ENCODE measurements around the gene NTHL1. TPM values are rescaled to one million over a fixed set of nuclear protein-coding genes. Genes with fewer than 3 reads are reported as not detected.

The NTHL1 gene
- total RNA-seq, 1 experiment from 2014 or later = 47.3 TPM

DNA sequence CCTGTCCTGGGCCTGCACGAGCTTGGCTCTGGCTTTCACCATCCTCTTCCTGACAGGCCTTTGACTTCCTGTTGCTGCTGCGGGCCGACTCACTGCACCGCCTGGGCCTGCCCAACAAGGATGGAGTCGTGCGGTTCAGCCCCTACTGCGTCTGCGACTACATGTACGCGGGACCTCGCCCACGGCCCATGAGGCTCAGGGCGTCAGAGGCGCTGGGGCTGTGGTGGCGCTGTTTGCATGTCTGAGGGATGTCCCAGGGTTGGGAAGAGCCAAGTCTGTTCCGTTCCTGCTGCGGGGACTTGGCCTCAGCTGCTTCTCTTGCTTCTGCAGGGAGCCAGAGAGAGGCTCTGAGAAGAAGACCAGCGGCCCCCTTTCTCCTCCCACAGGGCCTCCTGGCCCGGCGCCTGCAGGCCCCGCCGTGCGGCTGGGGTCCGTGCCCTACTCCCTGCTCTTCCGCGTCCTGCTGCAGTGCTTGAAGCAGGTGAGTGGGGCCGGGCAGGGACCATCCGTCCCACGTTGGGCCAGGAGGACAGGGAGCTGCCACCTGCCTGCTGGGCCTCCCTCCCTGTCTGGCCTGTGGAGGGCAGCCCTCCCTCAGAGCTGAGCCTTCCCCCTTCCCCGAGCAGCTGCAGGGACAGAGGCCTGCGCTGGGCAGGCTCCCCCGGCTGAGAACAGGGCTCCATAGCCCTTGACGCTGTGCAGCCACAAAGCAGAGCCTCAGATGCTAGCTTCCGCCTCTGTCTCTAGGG lies 24.0 kb upstream of the NTHL1 start:
- ChIA-PET POLR2A (ENCODE audit: unreplicated experiment) (no interaction called here), CTCF (interaction anchor here (1.0 kb wide), 1 partner anchor 49 kb away, joined by 9 read pairs; no protein-coding TSS in a partner anchor)
- Histone ChIP-seq H3K36me3 (ENCODE audit: low read depth) (no peaks in the 10 kb centered on the region), H3F3A (ENCODE audit: insufficient read depth, low read depth) (no peaks in the 10 kb centered on the region), H3K79me2 (ENCODE audit: low read depth) (no peaks in the 10 kb centered on the region), H3K4me2 (no peak overlapping the region), H4K20me1 (ENCODE audit: insufficient read depth) (no peaks in the 10 kb centered on the region), H3K27me3 (ENCODE audit: insufficient read depth, low read depth) (no peaks in the 10 kb centered on the region), H3K9me2 (ENCODE audit: insufficient read depth) (no peaks in the 10 kb centered on the region), H3K27ac (no peak overlapping the region), H3K4me3 (no peak overlapping the region), H3K9me3 (ENCODE audit: insufficient read depth, low read depth) (no peaks in the 10 kb centered on the region), H3K4me1 (replicated peaks; ENCODE audit: insufficient read depth) (no peaks in the 10 kb centered on the region), H2AFZ (no peak overlapping the region)
- intact Hi-C loops (cut with micrococcal nuclease; ENCODE audit: unreplicated experiment) = no loop called here
- no peak for DNase-seq
- BruUV-seq (replicated peaks) = no TSS peak
- TF ChIP-seq, protein P1, sequence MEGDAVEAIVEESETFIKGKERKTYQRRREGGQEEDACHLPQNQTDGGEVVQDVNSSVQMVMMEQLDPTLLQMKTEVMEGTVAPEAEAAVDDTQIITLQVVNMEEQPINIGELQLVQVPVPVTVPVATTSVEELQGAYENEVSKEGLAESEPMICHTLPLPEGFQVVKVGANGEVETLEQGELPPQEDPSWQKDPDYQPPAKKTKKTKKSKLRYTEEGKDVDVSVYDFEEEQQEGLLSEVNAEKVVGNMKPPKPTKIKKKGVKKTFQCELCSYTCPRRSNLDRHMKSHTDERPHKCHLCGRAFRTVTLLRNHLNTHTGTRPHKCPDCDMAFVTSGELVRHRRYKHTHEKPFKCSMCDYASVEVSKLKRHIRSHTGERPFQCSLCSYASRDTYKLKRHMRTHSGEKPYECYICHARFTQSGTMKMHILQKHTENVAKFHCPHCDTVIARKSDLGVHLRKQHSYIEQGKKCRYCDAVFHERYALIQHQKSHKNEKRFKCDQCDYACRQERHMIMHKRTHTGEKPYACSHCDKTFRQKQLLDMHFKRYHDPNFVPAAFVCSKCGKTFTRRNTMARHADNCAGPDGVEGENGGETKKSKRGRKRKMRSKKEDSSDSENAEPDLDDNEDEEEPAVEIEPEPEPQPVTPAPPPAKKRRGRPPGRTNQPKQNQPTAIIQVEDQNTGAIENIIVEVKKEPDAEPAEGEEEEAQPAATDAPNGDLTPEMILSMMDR (conservative IDR thresholded peaks at IDR 0.05) = no peak
- TF ChIP-seq EZH2 (IDR thresholded peaks at IDR 0.05; ENCODE audit: low read depth) = no peak

DNA sequence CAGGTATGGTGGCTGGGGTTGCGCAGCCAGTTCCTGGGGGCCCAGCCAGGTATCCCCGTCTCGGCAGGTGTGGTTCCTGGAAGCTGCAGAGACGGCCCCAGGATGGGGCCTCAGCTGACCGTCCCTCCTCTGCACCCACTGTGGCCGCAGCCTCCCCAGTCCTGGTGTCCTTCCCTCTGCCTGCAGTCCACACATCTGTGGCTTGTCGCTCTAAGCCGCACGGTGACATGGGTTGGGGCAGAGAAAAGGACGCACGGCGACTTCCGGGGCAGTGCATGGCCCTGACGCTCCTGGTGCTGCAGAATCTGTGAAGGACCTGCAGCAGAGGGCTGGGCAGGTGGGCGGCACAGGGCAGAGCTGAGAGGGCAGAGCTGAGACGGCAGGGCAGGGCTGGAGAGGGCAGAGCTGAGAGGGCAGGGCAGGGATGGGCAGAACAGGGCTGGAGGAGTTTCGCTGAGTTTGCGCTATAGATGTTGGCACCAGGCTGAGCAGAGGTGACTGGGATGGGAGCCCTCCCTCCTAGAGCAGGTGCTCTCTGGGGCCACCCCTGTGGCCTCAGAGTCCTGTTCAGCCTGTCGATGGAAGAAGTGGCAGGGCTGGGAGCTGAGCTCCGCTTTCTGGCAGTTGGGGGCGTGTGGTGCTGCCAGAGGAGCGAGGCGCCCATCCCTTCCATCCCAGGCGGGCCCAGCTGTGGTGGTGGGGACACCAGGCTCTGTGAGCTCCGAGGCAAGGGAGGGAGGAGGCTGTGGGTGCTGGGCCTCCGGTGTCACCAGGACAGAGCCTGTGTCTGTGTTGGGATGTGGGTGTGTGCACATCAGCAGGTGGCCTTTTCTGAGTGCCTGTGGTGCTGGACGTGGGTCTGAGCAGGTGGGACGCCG lies 23.2 kb upstream of the NTHL1 start:
- H3K79me2 ChIP-seq (ENCODE audit: low read depth) = no peaks in the 10 kb centered on the region
- H3K4me2 ChIP-seq = no peak overlapping the region
- ChIA-PET CTCF (no interaction called here), POLR2A (ENCODE audit: unreplicated experiment) (no interaction called here)
- intact Hi-C loops (cut with micrococcal nuclease; ENCODE audit: unreplicated experiment) = no loop called here
- H4K20me1 ChIP-seq (ENCODE audit: insufficient read depth) = no peaks in the 10 kb centered on the region
- H3K4me3 ChIP-seq = no peak overlapping the region
- no TSS peak for BruUV-seq (replicated peaks)
- no peaks in the 10 kb centered on the region for H3K9me2 ChIP-seq (ENCODE audit: insufficient read depth)
- no peak for DNase-seq
- no peaks in the 10 kb centered on the region for H3K27me3 ChIP-seq (ENCODE audit: insufficient read depth, low read depth)
- 0 out of 2 replicates have a peak, but pooled peaks cover 2% of the 10 kb centered on the region for H3F3A ChIP-seq (ENCODE audit: insufficient read depth, low read depth)
- no peak overlapping the region for H3K27ac ChIP-seq
- H3K9me3 ChIP-seq (ENCODE audit: insufficient read depth, low read depth) = no peaks in the 10 kb centered on the region
- TF ChIP-seq EZH2 (IDR thresholded peaks at IDR 0.05; ENCODE audit: low read depth) = no peak
- TF ChIP-seq, protein P1 (conservative IDR thresholded peaks at IDR 0.05) = no peak
- no peaks in the 10 kb centered on the region for H3K36me3 ChIP-seq (ENCODE audit: low read depth)
- no peaks in the 10 kb centered on the region for H3K4me1 ChIP-seq (replicated peaks; ENCODE audit: insufficient read depth)
- no peak overlapping the region for H2AFZ ChIP-seq

DNA sequence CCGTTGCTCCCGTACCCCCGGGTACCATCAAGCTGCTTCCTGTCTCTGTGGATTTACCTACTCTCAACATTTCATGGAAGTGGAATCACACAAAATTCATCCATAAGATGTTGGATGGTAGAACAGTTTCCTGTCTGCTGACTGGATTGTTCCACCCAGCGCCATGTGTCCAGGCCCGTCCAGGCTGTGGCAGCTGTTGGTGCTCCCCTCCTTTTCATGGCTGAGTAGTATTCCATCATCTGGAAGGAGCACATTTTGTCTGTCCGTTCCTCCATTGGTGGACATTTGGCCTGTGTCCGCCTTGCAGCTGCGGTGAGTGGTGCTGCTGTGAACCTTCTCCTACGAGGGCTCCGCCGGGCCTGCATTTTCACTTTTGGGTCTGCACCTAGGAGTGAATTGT lies 18.5 kb upstream of the NTHL1 start:
- Histone ChIP-seq H3K27me3 (ENCODE audit: insufficient read depth, low read depth) (no peaks in the 10 kb centered on the region), H2AFZ (no peak overlapping the region), H3K9me2 (ENCODE audit: insufficient read depth) (no peaks in the 10 kb centered on the region), H3K4me2 (no peak overlapping the region), H4K20me1 (ENCODE audit: insufficient read depth) (no peaks in the 10 kb centered on the region), H3K36me3 (ENCODE audit: low read depth) (no peaks in the 10 kb centered on the region), H3F3A (ENCODE audit: insufficient read depth, low read depth) (0 out of 2 replicates have a peak, but pooled peaks cover 3% of the 10 kb centered on the region), H3K4me3 (no peak overlapping the region), H3K9me3 (ENCODE audit: insufficient read depth, low read depth) (no peaks in the 10 kb centered on the region), H3K4me1 (replicated peaks; ENCODE audit: insufficient read depth) (no peaks in the 10 kb centered on the region), H3K79me2 (ENCODE audit: low read depth) (no peaks in the 10 kb centered on the region), H3K27ac (no peak overlapping the region)
- CTCF ChIA-PET = no interaction called here
- intact Hi-C loops (cut with micrococcal nuclease; ENCODE audit: unreplicated experiment) = no loop called here
- DNase-seq = no peak
- BruUV-seq (replicated peaks) = no TSS peak
- no peak for TF ChIP-seq EZH2 (IDR thresholded peaks at IDR 0.05; ENCODE audit: low read depth)
- TF ChIP-seq, protein P1 (conservative IDR thresholded peaks at IDR 0.05) = no peak
- POLR2A ChIA-PET (ENCODE audit: unreplicated experiment) = no interaction called here

All from PC-9 (cell line).